Stromal cell of bone marrow (primary cell): ENCODE measurements around the gene NHSL2.
"Not testable (repeated sequence)": the region's sequence is repeated elsewhere in the genome, so short reads cannot be mapped to it uniquely, and the experiment has no call there.

Experiments
- DNase-seq: peaks from one replicate; pipeline ENCODE4 v3.0.0-alpha.2; 2012; ENCODE audit warnings: low read depth

Gene NHSL2

DNA sequence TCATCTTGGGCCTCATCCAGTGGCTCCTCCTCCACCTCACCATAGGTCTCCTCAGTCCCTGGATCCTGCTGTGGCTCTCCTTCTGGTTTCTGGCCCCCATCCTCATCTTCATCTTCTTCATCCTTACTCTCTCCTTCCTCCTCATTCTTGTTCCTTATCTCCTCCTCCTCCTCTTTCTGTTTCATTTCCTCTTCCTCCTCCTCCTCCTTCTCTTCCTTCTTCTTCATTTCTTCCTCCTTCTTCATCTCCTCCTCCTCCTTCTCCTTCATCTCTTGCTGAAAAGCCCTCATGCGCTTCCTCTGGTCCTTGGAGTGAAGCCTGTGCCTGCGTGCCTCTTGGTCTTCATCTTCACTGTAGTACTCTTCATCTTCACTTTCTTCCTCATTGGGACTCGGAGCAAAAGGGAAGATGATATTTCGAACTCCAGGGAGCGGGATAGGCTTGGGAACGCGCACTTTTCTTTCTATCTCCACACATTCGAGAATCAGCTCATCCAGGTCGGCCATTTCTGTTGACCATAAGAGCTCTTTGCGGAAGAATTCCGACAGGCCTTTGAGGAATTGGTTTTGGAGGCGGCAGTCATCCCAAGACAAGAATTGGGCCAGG lies 219.6 kb downstream of the NHSL2 start:
- DNase-seq, result no peak

DNA sequence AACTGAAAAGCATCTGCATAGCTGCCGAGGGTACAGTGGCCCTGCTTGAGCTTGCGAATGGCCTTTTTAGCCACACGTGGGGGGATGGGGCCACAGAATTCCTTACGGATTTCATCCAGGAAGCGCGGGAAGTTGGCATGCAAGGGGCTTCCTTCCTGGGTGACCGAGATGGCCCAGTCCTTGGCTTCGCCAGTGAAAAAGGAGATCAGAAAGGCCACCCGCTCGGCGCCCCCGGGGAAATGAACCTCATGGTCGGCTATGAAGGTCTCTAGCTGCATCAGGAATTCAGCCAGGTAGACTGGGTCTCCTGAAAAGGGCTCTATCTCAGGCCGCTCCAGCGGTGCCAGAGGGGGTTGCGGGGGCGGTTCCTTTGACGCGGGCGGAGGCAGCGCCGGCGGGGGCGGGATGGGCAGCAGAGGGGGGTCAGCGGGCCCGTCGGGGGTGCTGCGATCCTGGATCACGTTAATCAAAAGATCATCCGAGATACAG lies 220.2 kb downstream of the NHSL2 start:
- DNase-seq, result no peak

DNA sequence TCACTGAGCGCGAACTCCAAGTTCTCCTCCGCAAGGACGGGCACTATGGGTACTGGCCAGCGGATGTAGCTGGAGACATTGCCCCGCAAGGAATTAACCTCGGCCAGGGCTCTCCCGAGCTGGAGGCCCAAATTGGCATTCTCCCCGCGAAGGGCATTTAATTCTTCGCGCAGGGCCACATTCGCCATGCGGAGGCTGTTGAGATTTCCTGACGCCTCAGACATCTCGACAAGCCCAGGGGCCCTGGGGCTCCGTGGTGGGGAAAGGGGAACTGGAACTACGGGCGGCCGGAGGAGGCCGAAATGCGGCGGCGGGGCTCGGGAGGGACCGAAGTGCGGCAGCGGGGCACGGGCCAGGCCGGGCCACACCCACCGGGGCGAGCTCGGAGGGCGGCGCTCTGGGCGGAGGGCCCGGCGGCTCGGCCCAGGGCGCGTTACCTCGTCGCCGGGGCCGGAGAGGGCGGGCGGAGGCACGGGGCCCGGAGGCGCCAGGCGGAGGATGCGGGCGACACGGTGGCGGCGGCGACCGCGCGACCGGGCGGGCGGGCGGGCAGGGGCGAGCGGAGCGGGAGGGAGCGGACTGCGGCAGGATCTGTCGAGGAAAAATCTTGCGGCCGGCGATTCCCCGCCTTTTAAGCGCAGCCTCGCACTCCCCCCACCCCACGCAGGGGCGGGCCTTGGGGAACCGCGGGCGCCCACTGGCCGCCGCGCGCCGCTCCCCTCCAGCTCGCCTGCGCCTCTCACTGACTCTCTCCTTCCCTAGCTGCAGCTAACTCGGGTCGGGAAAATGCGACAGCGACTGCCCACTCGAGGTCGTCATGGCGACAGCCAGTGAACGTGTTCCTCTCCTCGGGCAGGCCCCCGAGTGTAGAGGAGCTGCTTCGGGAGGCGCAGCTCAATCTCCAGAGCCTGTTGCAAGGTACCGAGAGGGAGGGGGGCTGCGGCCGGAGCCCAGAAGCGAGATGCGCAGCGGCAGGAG lies 221.0 kb downstream of the NHSL2 start, which contains the start of gene RTL5:
Gene RTL5, minus strand, starts transcription at position 599 of the 978 bp plus-strand sequence.
- DNase-seq, result peak; percentile 78

DNA sequence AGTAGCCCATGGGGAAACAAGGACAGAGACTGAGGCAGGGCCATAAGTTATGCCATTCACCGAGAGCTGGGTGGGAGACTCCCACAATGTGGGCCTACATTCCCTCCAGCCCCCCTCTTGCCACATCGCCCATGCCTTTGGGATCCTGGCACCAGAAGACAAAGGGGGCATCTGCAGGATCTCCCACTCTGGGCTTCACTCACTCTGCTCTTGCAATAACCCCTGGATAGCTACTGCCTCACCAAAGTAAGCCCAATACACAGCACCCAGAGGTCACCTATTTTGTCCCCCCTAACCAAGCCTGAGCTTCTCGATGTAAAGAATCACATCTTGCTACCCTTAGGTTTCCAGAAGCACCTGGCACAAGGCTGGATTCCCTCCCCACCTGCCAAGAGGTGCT lies 221.8 kb downstream of the NHSL2 start:
- no peak for DNase-seq

DNA sequence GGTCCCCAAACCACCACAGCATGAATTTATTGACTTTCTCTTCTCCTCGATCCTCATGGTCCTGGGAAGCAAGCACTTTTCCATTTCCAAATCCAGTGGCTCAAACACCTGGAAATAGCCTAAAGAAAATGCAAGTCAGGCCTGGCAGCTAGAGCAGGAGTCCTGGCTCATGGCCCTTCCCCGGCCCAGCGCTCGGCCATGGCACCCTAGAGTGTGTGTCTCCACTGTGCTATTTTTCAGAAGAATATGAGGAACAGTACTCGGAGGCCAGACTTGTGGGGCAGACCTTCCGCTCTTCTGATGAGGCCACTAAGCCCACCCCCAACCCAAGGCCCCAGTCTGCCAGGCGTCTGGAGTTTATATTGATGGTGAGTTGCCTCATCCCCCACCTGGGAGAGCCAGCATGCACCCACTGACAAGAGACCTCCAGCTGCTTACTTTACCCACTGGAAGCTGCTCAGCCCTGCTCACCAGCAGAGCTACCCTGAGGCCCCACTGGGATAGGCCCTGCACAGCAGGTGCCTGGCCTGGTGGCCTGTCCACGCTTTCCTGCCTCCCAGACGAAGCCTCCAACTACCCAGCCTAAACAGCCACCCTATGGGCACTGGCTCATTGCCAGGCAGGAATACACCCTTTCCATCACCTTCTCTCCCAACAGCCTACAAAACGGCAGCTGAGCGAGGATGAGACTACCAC lies 223.4 kb downstream of the NHSL2 start:
- no peak for DNase-seq

DNA sequence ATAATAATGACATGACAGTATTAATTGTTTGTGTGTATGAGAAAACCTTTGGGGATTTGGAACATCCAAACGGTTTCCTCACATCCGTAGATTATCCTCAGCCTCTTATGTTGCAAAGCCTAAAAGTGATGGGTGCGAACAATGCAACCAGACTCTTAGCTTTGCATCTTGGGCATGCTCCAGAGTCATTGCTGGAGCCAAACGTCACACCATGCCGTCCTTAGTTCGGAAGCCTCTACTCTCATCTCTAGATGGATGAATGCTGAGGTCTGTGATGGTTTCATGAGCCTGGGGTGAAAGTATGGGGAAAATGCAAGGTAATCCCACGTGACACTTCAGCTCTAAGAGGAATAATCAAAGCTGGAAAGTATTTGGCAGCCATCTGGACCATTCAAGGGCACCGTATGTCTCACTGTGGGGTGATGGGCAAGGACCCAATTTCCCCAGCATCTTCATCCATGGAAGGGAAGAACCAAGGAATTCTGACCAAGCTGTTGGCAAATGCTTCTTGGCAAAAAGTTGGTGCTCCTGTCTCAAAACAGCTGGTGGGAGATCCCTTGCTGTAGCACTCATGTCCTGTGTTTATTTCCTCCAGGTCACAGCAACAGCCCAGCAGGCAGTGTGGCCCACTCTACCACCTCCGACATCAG lies 227.3 kb downstream of the NHSL2 start:
- no peak for DNase-seq

DNA sequence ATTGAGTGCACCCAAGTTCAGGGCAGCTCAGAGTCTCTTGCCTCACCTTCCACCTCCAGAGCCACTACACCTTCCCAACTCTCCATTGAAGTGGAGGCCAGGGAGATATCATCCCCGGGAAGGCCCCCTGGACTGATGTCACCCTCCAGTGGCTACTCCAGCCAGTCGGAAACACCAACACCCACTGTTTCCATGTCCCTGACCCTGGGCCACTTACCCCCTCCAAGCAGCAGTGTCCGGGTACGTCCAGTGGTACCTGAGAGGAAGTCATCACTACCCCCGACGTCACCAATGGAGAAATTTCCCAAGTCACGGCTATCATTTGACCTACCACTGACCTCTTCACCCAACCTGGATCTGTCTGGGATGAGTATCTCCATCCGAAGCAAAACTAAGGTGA lies 228.9 kb downstream of the NHSL2 start:
- no peak for DNase-seq

DNA sequence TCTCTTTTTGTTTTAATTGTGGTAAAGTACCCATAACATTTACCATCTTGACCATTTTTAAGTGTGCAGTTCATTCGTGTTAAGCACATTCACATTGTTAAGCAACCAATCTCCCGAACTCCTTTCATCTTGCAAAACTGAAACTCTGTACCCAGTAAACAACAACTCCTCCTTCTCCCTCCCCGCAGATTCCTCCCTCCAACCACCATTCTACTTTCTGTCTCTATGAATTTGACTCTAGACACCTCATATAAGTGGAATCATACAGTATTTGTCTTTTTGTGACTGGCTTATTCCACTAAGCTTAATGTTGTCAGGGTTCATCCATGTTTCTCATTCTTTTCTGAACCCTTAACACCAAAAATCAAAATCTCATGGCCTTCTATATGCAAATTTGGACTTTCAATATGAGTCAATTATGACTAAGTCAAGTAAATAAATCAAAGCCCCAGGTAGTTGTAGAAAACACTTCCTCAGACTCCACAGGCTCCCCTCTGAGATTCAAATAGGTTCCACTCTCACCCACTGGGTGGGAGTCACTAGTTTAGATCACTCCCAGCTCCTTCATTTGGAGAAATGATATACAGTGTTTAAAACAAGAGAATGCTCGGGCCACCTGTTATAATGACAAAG lies 230.8 kb downstream of the NHSL2 start:
- no peak for DNase-seq

DNA sequence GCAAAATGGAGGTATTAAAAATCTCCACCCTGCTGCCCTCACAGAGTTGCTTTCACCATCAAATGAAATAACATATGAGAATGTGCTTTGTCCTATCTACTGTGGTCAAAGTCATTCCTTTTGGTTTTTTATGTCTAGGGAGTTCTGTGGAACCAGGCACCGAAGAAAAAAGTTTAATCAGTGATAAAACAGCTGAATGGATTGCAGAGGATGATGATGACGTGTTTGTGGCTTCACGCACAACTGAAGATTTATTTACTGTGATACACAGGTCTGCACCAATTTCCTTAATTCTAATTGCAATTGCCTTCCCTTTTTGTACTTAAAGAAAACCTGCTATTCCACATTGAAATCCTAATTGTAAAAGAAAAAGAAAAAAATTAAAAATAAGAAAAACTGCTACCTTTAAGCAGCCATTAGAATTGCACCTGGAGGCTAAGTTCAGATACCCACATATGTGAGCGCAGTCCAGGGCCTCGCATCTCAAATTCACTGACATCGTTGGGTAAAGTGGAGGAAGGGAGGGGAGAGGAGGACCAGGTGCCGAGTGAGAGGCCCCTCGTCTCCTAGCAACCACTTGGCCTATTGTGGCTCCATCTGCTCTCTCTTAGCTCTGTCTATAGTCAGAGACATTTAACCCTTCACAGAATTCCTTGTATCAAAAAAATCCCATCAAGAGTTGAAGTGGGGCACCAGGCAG lies 231.6 kb downstream of the NHSL2 start:
- no peak for DNase-seq

DNA sequence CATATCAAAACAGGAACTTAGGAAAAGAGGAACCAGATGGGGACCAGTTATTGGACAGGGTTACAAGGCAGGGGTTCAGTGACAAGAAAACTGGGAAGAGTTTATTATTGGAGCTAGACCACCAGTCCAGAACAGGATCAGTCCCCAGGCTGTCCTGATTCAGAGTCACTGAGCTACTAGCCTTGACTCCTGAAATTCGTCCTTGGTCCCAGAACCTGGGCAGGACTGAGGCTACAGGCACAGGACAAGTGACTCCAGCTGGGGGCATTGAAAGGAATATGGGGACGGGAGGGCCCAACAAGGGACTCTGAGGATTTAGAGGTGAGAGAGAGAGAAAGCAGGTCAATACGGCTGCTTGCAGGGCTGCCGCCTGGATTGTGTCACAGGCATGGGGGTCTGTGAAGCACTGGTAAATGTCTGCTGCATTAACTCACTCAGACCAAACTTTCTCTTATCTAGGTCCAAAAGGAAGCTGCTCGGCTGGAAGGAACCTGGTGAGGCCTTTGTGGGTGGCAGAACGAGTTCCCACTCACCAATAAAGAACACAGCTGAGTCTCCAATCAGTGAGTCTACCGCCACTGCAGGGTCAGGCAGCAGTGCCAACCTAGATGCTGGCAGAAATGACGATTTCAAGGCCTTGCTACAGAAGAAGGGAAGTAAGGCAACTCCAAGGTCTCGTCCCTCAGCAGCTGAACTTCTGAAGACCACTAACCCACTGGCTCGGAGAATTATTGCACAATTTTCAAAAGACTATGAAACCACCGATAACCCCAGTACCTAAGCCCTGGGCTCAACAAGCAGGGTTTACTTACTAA lies 232.4 kb downstream of the NHSL2 start:
- no peak for DNase-seq

DNA sequence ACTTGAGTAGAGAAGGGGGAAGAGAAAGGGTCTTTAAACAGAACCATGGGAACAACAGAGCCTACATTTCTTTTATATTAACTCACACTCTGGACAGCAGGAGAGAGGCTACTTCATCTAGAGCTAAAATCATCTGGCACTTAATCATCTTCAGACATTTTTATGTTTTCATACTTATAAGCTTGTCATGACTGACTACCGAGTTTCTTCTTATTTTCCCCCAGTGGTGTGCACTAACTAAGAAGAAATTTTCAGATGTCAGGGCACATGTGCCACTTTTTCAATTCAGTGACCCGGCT lies 232.9 kb downstream of the NHSL2 start:
- no peak for DNase-seq

DNA sequence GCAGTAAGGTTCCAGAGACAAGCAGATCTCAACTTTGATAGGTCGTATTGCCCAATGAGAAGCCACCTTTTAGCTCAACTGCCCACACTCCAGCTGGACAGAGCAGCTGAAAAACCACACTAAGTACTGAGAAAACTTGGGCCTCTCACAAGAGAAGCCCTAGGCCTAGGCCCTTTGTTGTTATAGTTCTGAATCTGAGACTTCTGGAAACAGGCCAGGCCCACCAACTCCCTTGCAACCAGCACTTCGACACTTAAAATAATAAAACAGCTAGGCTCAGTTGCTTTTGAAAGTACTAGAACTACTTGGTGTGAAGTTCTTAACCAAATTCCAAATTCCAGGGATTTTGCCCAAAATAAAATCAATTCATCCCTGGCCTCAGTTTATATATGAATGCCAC lies 234.5 kb downstream of the NHSL2 start:
- no peak for DNase-seq

DNA sequence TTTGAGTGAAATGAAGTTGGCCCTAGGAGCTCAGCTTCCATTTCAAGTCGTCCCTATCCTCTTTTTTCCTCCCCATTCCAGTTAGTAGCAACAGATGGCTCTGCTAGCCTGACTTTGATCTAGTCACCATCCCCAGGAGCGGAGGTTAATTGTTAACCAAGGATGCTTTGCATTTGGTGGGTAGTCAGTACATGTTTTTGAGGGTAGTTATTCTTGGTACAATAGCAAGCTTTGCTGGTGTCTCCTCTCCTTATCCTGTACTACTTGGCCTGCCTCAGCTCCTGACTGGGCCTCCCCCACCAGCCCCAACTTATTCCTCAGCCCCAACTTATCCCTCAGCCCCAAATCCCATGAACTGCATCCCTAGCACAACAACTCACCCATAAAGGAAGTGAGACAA lies 235.9 kb downstream of the NHSL2 start:
- no peak for DNase-seq

DNA sequence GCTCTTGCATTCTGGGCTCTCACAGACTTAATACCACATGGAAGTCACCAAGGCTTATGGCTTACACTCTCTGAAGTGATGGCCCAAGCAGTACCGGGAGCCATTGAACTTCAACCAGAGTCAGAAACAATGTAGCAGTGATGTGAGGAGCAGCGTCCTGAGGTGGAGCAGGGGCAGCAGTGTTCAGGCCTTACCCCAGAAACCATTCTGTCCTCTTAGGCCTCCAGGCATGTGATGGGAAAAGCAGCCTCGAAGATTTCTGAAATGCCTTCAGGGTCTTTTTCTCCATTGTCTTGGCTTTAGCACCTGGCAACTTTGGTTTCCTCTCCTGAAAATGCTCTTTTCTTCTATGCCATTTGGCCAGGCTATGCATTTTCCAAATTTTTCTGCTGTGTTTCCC lies 248.1 kb downstream of the NHSL2 start:
- no peak for DNase-seq

DNA sequence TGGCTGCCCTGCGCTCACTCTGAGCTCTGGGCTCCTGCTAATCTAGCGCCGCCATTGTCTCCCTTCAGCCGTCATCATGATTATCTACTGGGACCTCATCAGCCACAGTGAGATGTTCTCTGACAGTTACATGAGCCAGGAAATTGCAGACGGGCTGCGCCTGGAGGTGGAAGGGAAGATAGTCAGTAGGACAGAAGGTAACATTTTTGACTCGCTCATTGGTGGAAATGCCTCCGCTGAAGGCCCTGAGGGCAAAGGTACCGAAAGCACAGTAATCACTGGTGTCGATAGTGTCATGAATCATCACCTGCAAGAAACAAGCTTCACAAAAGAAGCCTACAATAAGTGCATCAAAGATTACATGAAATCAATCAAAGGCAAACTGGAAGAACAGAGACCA lies 249.1 kb downstream of the NHSL2 start:
- DNase-seq, result no peak

DNA sequence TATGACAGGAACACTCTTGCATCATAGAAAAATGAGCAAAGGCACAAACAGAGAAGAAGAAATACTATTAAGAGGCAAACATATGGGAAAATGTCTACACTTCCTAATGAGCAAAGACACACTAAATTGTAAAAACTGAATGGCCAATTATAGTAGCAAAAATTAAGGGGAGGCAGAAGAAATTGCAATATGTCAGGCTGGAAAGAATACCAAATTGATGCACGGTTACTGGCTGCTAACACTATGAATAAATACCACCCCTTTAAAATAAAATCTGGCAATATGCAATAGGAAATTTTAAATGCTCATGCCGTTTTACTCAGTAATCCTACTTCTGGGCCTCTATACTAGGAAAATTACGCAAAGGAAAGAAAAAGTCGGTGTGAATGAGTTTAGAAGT lies 254.9 kb downstream of the NHSL2 start:
- DNase-seq, result no peak

DNA sequence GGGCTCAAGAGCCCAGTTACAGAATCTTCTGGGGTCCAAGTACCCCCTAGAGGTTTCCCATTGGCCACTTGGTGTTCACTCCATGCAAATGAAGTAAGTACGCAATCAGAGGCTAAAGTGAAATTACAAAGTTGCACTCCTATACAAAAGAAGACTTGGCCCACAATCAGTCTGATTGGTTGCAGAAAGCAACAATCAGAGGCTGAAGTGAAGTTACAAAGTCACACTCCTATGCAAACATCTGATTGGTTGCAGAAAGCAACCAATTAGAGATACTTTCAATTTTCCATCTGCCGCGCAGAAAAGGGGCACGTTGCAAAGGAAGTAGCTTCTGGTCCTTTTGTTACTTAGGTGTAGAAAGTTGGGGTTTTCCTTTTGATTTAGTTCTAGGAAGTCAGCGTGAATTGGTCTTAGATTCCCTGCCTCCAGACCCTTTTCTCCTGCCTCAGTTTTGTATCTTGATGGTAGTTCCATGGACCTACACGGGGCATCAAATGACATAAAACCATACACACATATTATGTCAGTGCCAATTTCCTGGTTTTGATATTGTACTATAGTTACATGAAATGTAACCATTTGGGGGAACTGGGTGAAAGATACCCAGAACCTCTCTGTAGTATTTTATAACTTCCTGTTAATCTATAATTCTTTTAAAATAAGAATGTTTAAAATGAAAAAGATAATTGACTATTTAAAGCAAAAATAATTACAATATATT lies 258.5 kb downstream of the NHSL2 start:
- peak; percentile 6 for DNase-seq

DNA sequence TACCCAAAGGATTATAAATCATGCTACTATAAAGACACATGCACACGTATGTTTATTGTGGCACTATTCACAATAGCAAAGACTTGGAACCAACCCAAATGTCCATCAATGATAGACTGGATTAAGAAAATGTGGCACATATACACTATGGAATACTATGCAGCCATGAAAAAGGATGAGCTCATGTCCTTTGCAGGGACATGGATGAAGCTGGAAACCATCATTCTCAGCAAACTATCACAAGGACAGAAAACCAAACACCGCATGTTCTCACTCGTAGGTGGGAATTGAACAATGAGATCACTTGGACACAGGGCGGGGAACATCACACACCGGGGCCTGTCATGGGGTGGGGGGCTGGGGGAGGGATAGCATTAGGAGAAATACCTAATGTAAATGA lies 265.6 kb downstream of the NHSL2 start:
- DNase-seq, result not testable (repeated sequence)

DNA sequence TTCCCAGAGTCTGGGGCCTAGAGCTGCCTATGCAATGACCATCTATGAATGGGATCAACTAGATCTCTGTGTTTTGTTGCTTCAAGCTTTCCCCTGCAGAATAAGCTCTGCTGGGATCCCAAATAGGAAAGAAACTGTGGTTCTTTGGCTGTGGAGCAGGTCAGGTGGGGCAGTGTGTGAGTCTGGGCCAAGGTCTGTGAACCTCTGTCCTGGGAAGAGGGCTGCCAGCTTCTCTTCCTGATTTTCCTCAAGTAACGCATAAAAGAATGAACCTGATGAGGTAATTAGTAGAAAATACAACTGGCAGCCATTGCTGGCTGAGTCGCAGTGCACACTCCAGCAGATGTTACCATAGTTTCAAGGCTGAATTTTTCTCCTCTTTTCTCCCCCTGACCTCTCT lies 266.3 kb downstream of the NHSL2 start:
- no peak for DNase-seq

DNA sequence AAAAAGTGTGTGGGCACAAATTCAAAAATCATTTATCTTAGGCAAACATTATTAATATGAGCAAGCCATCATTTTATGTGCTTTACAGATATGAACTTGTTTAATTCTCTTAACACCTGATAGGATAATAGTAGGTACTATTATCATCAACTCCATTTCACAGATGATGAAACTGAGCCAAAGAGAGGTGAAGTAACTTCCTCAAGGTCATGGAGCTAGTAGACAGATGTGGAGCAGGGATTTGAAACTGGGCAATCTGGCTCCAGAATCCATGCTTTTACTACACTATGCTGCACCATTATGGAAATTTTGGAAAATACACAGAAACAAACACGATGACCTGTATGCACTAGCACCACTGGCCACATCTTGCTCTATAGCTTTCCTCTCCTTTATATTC lies 269.9 kb downstream of the NHSL2 start:
- no peak for DNase-seq
